Loucy (cell line): ENCODE measurements around the gene SMIM8.

Experiments used
- EZH2phosphoT487 ChIP-seq: fragments of 200-600 bp; IDR thresholded peaks from 2 replicates; pipeline ENCODE4 v1.6.1; 2018; ENCODE audit warnings: antibody characterized with exemption, mild to moderate bottlenecking, moderate library complexity, borderline replicate concordance
- TF ChIP-seq, protein P1 (sequence below): fragments of 200-600 bp; sonication (generic); conservative IDR thresholded peaks from 2 replicates; pipeline ENCODE4 v1.5.1; 2014; ENCODE audit warnings: mild to moderate bottlenecking, antibody characterized with exemption, low read length

DNA sequence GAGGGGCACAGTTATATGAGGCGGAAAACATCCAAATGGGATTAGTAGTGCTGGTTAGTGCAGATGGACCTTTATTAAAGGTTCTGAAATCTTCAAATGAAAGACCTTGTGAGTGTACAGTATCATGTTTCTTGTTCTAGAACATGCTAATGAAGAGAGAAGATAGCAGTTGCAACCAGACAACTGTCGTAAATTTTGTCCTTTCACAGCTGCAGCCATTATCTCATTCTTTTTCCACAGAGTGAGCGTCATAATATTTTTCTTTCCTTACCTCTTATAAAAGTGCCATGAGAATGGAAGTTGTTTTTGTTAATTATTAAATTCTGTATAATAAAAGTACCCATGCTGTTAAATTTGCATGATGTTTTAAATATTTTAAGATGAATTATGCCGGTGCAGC lies 17.8 kb downstream of the SMIM8 start:
- TF ChIP-seq, protein P1, sequence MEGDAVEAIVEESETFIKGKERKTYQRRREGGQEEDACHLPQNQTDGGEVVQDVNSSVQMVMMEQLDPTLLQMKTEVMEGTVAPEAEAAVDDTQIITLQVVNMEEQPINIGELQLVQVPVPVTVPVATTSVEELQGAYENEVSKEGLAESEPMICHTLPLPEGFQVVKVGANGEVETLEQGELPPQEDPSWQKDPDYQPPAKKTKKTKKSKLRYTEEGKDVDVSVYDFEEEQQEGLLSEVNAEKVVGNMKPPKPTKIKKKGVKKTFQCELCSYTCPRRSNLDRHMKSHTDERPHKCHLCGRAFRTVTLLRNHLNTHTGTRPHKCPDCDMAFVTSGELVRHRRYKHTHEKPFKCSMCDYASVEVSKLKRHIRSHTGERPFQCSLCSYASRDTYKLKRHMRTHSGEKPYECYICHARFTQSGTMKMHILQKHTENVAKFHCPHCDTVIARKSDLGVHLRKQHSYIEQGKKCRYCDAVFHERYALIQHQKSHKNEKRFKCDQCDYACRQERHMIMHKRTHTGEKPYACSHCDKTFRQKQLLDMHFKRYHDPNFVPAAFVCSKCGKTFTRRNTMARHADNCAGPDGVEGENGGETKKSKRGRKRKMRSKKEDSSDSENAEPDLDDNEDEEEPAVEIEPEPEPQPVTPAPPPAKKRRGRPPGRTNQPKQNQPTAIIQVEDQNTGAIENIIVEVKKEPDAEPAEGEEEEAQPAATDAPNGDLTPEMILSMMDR: no peak
- no peak for TF ChIP-seq EZH2phosphoT487
